Body of pancreas (tissue), 4 donors: Measurements from ENCODE around the gene NT5C. TPM values are rescaled to one million over a fixed set of nuclear protein-coding genes. Genes with fewer than 3 reads are reported as not detected.

Experiments
- ATAC-seq: fragments of 150-250 bp; one replicate; pipeline ENCODE4 v1.9.1; 2016
- DNase-seq, 4 donors: peaks; one replicate each; pipeline ENCODE4 v3.0.0-alpha.2; 2019
- H3K27ac ChIP-seq, 4 donors: fragments of 200-600 bp; sonication (generic); 1 replicate in 3 of 4; 2 replicates in 1 of 4; pipeline versions ENCODE4 v1.5.1 to v1.6.1; 2016 to 2019; ENCODE audit warnings: mild to moderate bottlenecking in 1 of 4, mixed read lengths in 1 of 4, moderate library complexity in 1 of 4
- H3K27me3 ChIP-seq, 2 donors: fragments of 200-600 bp; sonication (generic); one replicate each; pipeline ENCODE4 v1.6.0; 2016; ENCODE audit warnings: mild to moderate bottlenecking in 1 of 2
- H3K36me3 ChIP-seq, 2 donors: fragments of 200-600 bp; sonication (generic); replicated peaks in 1 of 2; 2 replicates each; pipeline ENCODE4 v1.5.1; 2016; ENCODE audit warnings: low read depth in 2 of 2; ENCODE audit not compliant: insufficient read depth in 1 of 2
- H3K4me1 ChIP-seq: fragments of 200-600 bp; sonication (generic); one replicate; pipeline ENCODE4 v1.6.0; 2016
- H3K4me3 ChIP-seq, 2 donors: fragments of 200-600 bp; sonication (generic); 1 replicate in 1 of 2; 2 replicates in 1 of 2; pipeline ENCODE4 v1.5.1; 2016 to 2019
- H3K9me3 ChIP-seq, 3 donors: fragments of 200-600 bp; sonication (generic); 1 replicate in 2 of 3; 2 replicates in 1 of 3; pipeline ENCODE4 v1.5.1; 2016
- POLR2A ChIP-seq, 3 donors: fragments of 450-650 bp; IDR thresholded peaks; one replicate each; pipeline ENCODE4 v1.6.1; 2016; ENCODE audit warnings: antibody characterized with exemption in 3 of 3, mild to moderate bottlenecking in 2 of 3
- WGBS, 2 donors: methylation state at CpG; one replicate each; pipeline ENCODE4 v1.1.5; 2017; 5-methylcytosine and 5-hydroxymethylcytosine counted together
- intact Hi-C: fragments of 100-400 bp; cut with DNase I; formaldehyde crosslinking; loops from one replicate; pipeline ENCODE4 v1.15.1; 2023
- total RNA-seq, 2 donors: library from RNA; depleted of rRNA; stranded (reverse); fragments of >200 nt; gene quantifications; one replicate each; pipeline ENCODE4 v1.1.0, GENCODE V29; 2016
- TF ChIP-seq, protein P1 (sequence below), 7 experiments: fragments of 450-650 bp in 4 of 7; fragments of 200-600 bp in 3 of 7; sonication (generic) in 3 of 7; IDR thresholded peaks; one replicate each; pipeline ENCODE4 v1.5.1; 2016 to 2019; ENCODE audit warnings: antibody characterized with exemption in 7 of 7

The NT5C gene
- total RNA-seq, 2 donors from 2014 or later = 69.9 to 71.3 TPM

DNA sequence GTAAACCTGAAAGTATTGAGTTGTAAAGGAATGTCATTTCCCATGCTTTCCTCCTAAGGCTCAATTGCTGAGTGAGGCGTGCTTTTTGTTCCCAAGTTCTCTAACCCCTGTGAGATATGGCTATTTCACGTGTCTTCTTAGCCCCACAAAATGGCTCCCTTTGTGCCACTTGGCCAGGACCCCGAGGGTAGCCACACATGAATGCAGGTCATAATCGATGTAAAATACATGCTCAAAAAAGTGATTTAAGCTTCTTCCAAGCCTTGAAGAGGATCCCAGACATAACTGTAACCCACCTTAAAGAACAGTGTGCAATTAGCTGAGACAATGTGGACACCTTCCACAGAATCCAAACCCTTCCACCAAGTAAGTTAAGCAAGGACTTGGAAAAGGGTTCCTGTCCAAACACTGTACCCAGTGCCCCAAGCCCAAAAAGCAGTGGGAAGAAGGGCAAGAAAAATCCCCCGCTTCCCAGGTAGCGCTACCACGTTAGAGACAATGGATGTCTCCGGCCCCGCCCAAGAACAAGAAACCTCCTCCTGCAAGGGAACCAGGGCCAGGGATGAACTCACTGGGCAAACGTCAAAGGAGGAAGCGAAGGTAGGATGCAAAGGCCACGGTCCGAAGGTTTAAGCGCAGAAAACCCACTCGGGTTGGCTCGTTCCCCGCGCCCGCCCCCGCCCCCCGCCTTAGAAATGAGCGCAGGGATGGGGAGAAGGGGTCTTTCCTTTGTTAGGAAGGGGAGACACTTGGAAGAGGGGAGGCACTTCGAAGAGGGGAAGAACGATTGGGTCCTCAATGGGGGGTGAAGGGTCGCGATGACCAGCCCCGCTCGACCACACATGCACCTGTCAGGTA is 21.6 kb upstream of the NT5C start:
- Histone ChIP-seq H3K9me3 (no peaks in the 10 kb centered on the region), H3K4me3 (peak overlapping the region in 1 of 2 donors; percentile 66), H3K27me3 (no peaks in the 10 kb centered on the region), H3K4me1 (peaks cover 16% of the 10 kb centered on the region), H3K27ac (no peak overlapping the region), H3K36me3 (no peaks in the 10 kb centered on the region)
- DNase-seq = peak; percentile 18 to 24 (median 22)
- intact Hi-C loops = no loop called here
- TF ChIP-seq POLR2A (IDR thresholded peaks at IDR 0.05) = no peak
- TF ChIP-seq, protein P1, sequence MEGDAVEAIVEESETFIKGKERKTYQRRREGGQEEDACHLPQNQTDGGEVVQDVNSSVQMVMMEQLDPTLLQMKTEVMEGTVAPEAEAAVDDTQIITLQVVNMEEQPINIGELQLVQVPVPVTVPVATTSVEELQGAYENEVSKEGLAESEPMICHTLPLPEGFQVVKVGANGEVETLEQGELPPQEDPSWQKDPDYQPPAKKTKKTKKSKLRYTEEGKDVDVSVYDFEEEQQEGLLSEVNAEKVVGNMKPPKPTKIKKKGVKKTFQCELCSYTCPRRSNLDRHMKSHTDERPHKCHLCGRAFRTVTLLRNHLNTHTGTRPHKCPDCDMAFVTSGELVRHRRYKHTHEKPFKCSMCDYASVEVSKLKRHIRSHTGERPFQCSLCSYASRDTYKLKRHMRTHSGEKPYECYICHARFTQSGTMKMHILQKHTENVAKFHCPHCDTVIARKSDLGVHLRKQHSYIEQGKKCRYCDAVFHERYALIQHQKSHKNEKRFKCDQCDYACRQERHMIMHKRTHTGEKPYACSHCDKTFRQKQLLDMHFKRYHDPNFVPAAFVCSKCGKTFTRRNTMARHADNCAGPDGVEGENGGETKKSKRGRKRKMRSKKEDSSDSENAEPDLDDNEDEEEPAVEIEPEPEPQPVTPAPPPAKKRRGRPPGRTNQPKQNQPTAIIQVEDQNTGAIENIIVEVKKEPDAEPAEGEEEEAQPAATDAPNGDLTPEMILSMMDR (IDR thresholded peaks at IDR 0.05) = no peak
- WGBS, 2 donors = 11 to 12% methylated on average over 22 to 28 of the region's 28 CpGs
- no peak for ATAC-seq

DNA sequence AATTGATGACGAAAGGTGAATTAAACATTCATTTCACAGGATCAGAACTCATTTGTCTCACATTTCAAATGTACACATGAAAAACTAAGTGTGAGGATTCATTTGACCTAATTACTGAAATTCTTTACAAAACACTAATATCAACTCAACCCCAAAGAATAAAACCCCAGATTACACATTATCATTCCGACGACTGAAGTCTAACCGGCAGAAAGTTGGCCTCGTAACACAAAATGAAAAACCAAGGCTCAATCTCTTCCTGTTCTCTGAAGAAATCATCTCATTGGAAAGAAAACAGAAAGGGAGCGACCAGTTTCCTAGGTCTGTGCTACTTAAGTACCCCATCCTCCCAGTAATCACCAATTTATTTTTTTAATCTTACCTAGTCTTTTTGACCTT is 21.0 kb upstream of the NT5C start:
- intact Hi-C loops = no loop called here

GRCh38 chr17:75151930-75152329 is 20.4 kb upstream of the NT5C start:
- TF ChIP-seq, protein P1 (IDR thresholded peaks at IDR 0.05) = no peak
- no peak for TF ChIP-seq POLR2A (IDR thresholded peaks at IDR 0.05)
- Histone ChIP-seq H3K4me3 (no peak overlapping the region), H3K4me1 (peaks cover 20% of the 10 kb centered on the region), H3K9me3 (no peaks in the 10 kb centered on the region), H3K27me3 (no peaks in the 10 kb centered on the region), H3K36me3 (no peaks in the 10 kb centered on the region), H3K27ac (no peak overlapping the region)
- ATAC-seq (no peak), DNase-seq (no peak)
- WGBS, 2 donors = 84 to 88% methylated on average over 6 of the region's 6 CpGs
- intact Hi-C loops = no loop called here

More for the DNA sequence above, 21.0 kb upstream of the NT5C start:
- Histone ChIP-seq H3K9me3 (no peaks in the 10 kb centered on the region), H3K27me3 (no peaks in the 10 kb centered on the region), H3K27ac (no peak overlapping the region), H3K4me3 (no peak overlapping the region), H3K4me1 (peaks cover 19% of the 10 kb centered on the region), H3K36me3 (no peaks in the 10 kb centered on the region)
- DNase-seq (no peak), ATAC-seq (no peak)
- TF ChIP-seq, protein P1 (IDR thresholded peaks at IDR 0.05) = no peak
- TF ChIP-seq POLR2A (IDR thresholded peaks at IDR 0.05) = no peak
- WGBS, 2 donors = 80 to 89% methylated on average over 6 of the region's 6 CpGs

- Histone ChIP-seq H3K4me3 (no peak overlapping the region), H3K27me3 (no peaks in the 10 kb centered on the region), H3K27ac (peak overlapping the region in 2 of 4 donors; percentile 23 to 51), H3K9me3 (no peaks in the 10 kb centered on the region), H3K4me1 (peaks cover 6% of the 10 kb centered on the region), H3K36me3 (no peaks in the 10 kb centered on the region)
- intact Hi-C loops = no loop called here
- peak in 1 of 3 donors; percentile 9 for TF ChIP-seq POLR2A (IDR thresholded peaks at IDR 0.05)
- TF ChIP-seq, protein P1 (IDR thresholded peaks at IDR 0.05) = no peak
- 72 to 81% methylated on average over 6 of the region's 6 CpGs for WGBS, 2 donors
- ATAC-seq (peak; percentile 53), DNase-seq (no peak)
Measured at GRCh38 chr17:75147878-75148546, 16.5 kb upstream of the NT5C start.
